Astrocyte (in vitro differentiated cells and primary cell): ENCODE results near the gene SLC16A7. TPM values are rescaled to one million over a fixed set of nuclear protein-coding genes. Genes with fewer than 3 reads are reported as not detected.

ENCODE experiments used
- DNase-seq: peaks from one replicate; pipeline ENCODE4 v3.0.0-alpha.2; 2010; ENCODE audit warnings: low read depth
- FAIRE-seq: peaks from 2 replicates; lab custom pipeline; 2011; peaks lifted over from hg19 to GRCh38; lab: Jason Lieb, UNC
- H2AFZ ChIP-seq: 2 replicates; pipeline ENCODE4 v1.6.0; 2012; ENCODE audit warnings: low read depth, low read length, inconsistent platforms
- H3K27ac ChIP-seq: 2 replicates; pipeline ENCODE4 v1.5.1; 2011; ENCODE audit warnings: low read depth, low read length, inconsistent platforms
- H3K27me3 ChIP-seq: 2 replicates; pipeline ENCODE4 v1.6.0; 2011; ENCODE audit warnings: low read length, inconsistent platforms; ENCODE audit not compliant: insufficient read depth
- H3K36me3 ChIP-seq: 2 replicates; pipeline ENCODE4 v1.5.1; 2011; ENCODE audit warnings: low read length, inconsistent platforms; ENCODE audit not compliant: insufficient read depth
- H3K4me1 ChIP-seq: 2 replicates; pipeline ENCODE4 v1.5.1; 2011; ENCODE audit warnings: low read length, inconsistent platforms; ENCODE audit not compliant: insufficient read depth
- H3K4me2 ChIP-seq: 2 replicates; pipeline ENCODE4 v1.6.0; 2012; ENCODE audit warnings: low read length, inconsistent platforms
- H3K4me3 ChIP-seq: 2 replicates; pipeline ENCODE4 v1.5.1; 2011; ENCODE audit warnings: low read depth, mild to moderate bottlenecking, low read length, inconsistent platforms; ENCODE audit not compliant: insufficient read depth
- H3K79me2 ChIP-seq: 2 replicates; pipeline ENCODE4 v1.6.0; 2012; ENCODE audit warnings: mild to moderate bottlenecking, low read length, inconsistent platforms; ENCODE audit not compliant: insufficient read depth
- H3K9ac ChIP-seq: 2 replicates; pipeline ENCODE4 v1.6.0; 2012; ENCODE audit warnings: mild to moderate bottlenecking, low read length, inconsistent platforms
- H3K9me3 ChIP-seq: 2 replicates; pipeline ENCODE4 v1.5.1; 2012; ENCODE audit warnings: low read depth, mild to moderate bottlenecking, low read length, inconsistent platforms; ENCODE audit not compliant: insufficient read depth
- H4K20me1 ChIP-seq: 2 replicates; pipeline ENCODE4 v1.6.0; 2012; ENCODE audit warnings: low read length, inconsistent platforms; ENCODE audit not compliant: insufficient read depth
- H3K27ac Mint-ChIP-seq: one replicate; pipeline ENCODE4 v1.8.0; 2021; ENCODE audit warnings: mild to moderate bottlenecking, mixed read lengths; ENCODE audit not compliant: unreplicated experiment
- H3K27me3 Mint-ChIP-seq: one replicate; pipeline ENCODE4 v1.8.0; 2021; ENCODE audit warnings: low read depth, mixed read lengths; ENCODE audit not compliant: unreplicated experiment
- H3K36me3 Mint-ChIP-seq: one replicate; pipeline ENCODE4 v1.8.0; 2021; ENCODE audit warnings: low read depth, mixed read lengths; ENCODE audit not compliant: unreplicated experiment
- H3K4me1 Mint-ChIP-seq: one replicate; pipeline ENCODE4 v1.8.0; 2021; ENCODE audit warnings: low read depth, mixed read lengths; ENCODE audit not compliant: unreplicated experiment
- H3K4me3 Mint-ChIP-seq: one replicate; pipeline ENCODE4 v1.8.0; 2021; ENCODE audit warnings: mild to moderate bottlenecking, moderate library complexity, mixed read lengths; ENCODE audit not compliant: unreplicated experiment
- H3K9me3 Mint-ChIP-seq: one replicate; pipeline ENCODE4 v1.8.0; 2021; ENCODE audit warnings: mild to moderate bottlenecking, mixed read lengths; ENCODE audit not compliant: unreplicated experiment
- CTCF ChIP-seq: IDR thresholded peaks from 2 replicates; pipeline ENCODE4 v1.5.1; 2011; ENCODE audit warnings: low read depth, mild to moderate bottlenecking, inconsistent platforms, low read length, moderate library complexity; ENCODE audit not compliant: insufficient read depth
- EZH2 ChIP-seq: IDR thresholded peaks from 2 replicates; pipeline ENCODE4 v1.6.1; 2012; ENCODE audit warnings: mild to moderate bottlenecking, low read length, inconsistent platforms; ENCODE audit not compliant: insufficient read depth
- total RNA-seq: library from RNA; stranded (reverse); gene quantifications from 2 replicates; pipeline ENCODE4 v1.2.1, GENCODE V29; 2021

Gene SLC16A7
- total RNA-seq, 1 donor from 2014 or later, result 4.5 TPM

DNA sequence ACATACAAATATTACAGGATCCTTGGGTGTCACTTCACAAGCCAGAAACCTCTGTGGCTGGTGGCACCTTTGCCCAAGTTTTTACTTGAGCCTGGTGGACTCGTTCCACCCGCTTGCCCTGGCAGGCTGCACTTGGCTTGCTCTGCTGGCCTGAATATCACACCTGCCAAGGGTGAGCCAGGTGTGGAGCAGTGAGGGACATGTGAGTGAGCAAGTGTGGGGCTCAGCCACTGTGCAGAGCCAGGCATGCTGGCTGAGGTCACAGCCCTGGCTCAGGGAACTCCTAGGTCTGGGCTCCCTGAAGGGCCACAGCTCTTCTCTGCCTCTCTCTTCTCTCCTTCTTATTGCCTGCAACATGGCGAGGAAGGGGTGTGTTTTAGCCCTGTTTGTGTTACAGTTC, 82.0 kb downstream of the SLC16A7 start:
- Histone ChIP-seq H3K4me3 (no peak overlapping the region), H3K4me1 (no peaks in the 10 kb centered on the region), H2AFZ (no peak overlapping the region), H3K27me3 (no peaks in the 10 kb centered on the region), H3K9me3 (peaks cover 7% of the 10 kb centered on the region), H3K27ac (no peak overlapping the region), H3K4me2 (no peak overlapping the region), H3K79me2 (no peaks in the 10 kb centered on the region), H3K36me3 (no peaks in the 10 kb centered on the region), H4K20me1 (no peaks in the 10 kb centered on the region), H3K9ac (no peak overlapping the region)
- DNase-seq (no peak), FAIRE-seq (no peak)
- Mint-ChIP-seq H3K4me3 (no peak overlapping the region), H3K27ac (no peak overlapping the region), H3K36me3 (no peaks in the 10 kb centered on the region), H3K27me3 (no peaks in the 10 kb centered on the region), H3K9me3 (no peaks in the 10 kb centered on the region), H3K4me1 (no peaks in the 10 kb centered on the region)
- no peak for TF ChIP-seq EZH2
- no peak for TF ChIP-seq CTCF

DNA sequence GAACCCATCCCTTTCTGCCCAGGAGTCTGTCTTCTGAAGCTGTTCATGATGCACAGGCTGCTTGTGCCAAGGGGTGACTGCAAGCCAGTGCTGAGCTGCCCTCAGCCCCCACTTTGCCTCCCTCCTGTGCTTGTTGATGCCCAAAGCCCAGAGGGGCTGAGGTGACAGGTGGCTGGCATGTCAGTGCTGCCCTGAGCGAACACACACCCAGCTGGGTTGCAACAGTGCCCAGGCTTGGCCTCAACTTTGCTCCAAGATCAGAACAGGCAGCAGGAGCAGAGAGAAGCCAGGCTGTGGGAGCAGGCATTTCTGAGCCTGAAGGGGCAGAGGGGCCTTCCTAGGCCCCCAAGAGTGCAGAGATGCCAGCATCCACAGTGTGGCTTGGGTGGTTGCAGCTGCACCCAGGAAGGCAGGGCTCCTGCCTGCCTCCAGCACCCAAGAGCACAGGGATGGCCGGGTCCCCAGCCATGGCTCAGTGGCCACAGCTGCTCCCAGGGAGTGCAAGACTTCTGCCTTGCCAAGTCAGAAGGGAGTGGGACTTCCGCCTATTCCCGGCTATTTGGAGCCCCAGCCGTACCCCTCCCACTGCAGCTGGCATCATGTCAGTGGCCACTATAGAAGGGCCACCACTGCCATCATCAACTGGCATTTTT, 83.1 kb downstream of the SLC16A7 start:
- no peaks in the 10 kb centered on the region for H3K36me3 Mint-ChIP-seq
- H4K20me1 ChIP-seq, result no peaks in the 10 kb centered on the region
- no peaks in the 10 kb centered on the region for H3K27me3 Mint-ChIP-seq

More for the DNA sequence above, 83.1 kb downstream of the SLC16A7 start:
- H3K27me3 ChIP-seq, result no peaks in the 10 kb centered on the region
- no peak overlapping the region for H3K4me3 Mint-ChIP-seq
- no peak for DNase-seq
- H3K4me1 ChIP-seq, result no peaks in the 10 kb centered on the region
- no peaks in the 10 kb centered on the region for H3K9me3 Mint-ChIP-seq
- no peaks in the 10 kb centered on the region for H3K36me3 ChIP-seq
- H3K9me3 ChIP-seq, result peaks cover 7% of the 10 kb centered on the region
- no peak overlapping the region for H3K9ac ChIP-seq
- H3K79me2 ChIP-seq, result no peaks in the 10 kb centered on the region
- no peak overlapping the region for H3K4me3 ChIP-seq
- no peak overlapping the region for H3K27ac ChIP-seq
- H3K4me2 ChIP-seq, result no peak overlapping the region
- TF ChIP-seq CTCF (no peak), EZH2 (no peak)
- no peak overlapping the region for H2AFZ ChIP-seq
- no peak for FAIRE-seq
- H3K27ac Mint-ChIP-seq, result no peak overlapping the region
- H3K4me1 Mint-ChIP-seq, result no peaks in the 10 kb centered on the region
